Gastroesophageal sphincter (tissue), 3 donors: ENCODE results near the gene AMPD3.

ENCODE experiments used
- CTCF ChIP-seq, 4 experiments: fragments of 200-600 bp in 2 of 4; fragments of 450-650 bp in 2 of 4; sonication (generic) in 1 of 4; IDR thresholded peaks; one replicate each; pipeline ENCODE4 v1.5.1; 2017 to 2019; ENCODE audit warnings: antibody characterized with exemption in 4 of 4, mild to moderate bottlenecking in 2 of 4, moderate library complexity in 2 of 4
- POLR2A ChIP-seq, 2 donors: fragments of 450-650 bp; IDR thresholded peaks; one replicate each; pipeline ENCODE4 v1.6.1; 2017; ENCODE audit warnings: antibody characterized with exemption in 2 of 2, mild to moderate bottlenecking in 2 of 2, moderate library complexity in 1 of 2
- POLR2AphosphoS5 ChIP-seq: sonication (generic); formaldehyde crosslinking; IDR thresholded peaks from one replicate; pipeline ENCODE4 v1.6.1; 2017; ENCODE audit warnings: antibody characterized with exemption

DNA sequence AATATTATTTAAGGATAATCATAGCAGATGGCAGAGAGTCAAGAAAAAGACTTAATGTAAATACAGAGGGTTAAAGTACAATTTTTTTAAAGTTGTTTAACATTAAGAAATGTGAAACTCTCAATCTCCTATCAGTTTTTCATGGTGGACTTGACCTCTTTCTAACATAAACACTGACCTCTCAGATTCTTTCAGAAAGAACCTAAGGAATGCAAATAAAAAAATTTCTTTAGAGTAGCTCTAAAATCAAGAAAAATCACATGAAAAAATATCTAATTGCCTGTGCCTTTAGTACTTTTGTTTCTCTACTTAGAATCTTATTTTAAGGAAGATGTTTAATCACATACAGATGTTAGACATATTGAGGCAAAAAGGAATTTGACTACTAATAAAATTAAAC, 73.1 kb downstream of the AMPD3 start:
- no peak for TF ChIP-seq CTCF (IDR thresholded peaks at IDR 0.05)
- no peak for TF ChIP-seq POLR2AphosphoS5
- TF ChIP-seq POLR2A (IDR thresholded peaks at IDR 0.05) = no peak
